Stimulated activated CD8-positive, alpha-beta memory T cell treated with anti-CD3 and anti-CD28 coated beads, Interleukin-15, amount 100 ng/mL, for 24 hours (primary cell): ENCODE measurements around the gene MAD1L1.

Source experiments
- DNase-seq: peaks from one replicate; pipeline ENCODE4 v3.0.0-alpha.2; 2020; ENCODE audit warnings: low read depth

The MAD1L1 gene

DNA sequence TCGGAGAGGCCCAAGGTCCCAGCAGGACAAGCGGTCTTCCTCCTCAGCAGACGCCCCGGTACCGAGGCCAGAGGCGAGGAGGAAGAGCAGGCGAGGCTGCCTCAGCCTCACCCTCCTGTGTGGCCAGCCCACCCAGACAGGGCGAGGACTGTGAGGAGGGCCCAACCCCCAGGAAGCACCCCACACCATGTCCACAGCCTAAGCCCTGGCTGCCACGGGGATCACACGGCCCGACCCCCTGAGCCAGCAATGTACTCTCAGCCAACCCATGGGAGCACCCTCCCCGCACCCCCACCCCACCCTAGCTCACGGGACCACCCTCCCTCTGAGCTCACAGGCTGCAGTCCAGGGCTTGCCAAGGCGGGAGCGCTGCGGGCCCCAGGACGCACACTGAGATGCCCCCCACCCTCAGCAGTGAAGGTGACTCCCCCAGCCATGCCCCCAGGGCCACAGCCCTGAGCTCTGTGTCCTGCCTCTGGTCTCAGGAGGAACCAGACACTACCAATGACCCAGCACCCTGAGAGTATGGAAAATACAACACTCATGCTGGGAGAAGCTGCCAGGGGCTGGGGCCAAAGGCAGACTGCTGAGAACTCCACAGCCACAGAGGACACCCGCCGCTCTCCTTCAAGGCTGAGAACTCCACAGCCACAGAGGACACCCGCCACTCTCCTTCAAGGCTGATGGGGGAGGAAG lies 93.6 kb downstream of the MAD1L1 start:
- no peak for DNase-seq

DNA sequence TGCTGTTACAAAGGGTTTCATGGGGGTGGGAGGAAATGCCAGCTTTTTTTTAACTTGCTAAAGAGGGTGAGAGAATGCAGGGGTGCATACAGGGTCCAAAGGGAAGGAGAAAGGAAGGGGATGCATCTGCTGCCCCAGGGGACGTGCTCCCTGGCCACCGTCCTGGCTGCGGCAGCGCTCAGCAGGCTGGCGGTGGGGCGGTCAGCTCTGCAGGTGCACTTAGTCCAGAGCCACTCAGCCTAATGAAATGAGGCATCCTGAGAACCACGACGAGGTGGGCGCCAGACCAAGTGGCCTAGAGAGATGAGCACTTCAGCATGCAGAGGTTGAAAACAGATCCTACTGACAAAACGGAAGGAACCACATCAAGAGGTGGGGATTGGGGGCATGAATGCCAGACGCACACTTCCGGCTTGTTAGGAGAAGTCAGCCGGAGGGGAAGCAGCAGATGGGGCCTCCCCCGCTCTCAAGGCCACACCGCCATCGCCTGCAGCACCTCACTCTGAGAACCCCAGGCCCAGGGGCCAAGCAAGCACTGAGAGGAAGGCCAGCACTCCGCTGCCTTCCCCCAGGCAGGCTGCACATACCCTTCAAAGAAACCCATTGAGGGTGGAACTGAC lies 94.5 kb downstream of the MAD1L1 start:
- peak; percentile 13 for DNase-seq

DNA sequence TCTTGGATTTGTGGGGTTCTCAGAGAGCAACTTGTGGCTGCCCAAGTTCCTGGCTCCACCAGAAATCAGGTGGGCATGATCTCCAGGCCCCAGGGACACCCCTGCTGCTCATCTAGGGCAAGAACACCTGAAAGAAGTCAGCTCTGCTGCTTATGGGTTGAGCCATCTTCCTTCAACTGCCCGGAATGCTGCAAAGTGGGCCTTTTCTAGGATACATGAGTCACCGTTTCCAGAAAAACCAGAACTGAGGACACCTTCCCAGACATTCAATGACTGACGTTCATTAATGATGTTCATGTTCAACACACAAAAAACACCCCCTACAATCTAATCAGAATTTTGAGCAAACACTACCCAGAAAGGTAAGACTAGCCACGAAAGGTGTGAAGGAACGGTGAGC lies 98.0 kb downstream of the MAD1L1 start:
- DNase-seq: no peak

DNA sequence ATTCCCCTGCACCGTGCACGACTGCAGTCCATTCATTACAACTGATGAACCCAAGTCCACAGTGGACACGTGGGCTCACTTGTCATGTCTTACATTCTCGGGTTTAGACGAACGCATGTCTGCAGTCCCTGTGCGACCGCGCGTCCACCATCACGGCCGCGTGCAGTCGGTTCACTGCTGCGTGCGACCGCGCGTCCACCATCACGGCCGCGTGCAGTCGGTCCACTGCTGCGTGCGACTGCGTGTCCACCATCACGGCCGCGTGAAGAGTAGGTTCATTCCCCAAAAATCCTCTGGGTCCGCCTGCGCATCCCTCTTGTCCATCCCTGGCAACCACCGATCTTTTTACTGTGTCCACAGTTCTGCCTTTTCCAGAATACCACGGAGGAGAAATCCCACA lies 100.5 kb downstream of the MAD1L1 start:
- DNase-seq: no peak

DNA sequence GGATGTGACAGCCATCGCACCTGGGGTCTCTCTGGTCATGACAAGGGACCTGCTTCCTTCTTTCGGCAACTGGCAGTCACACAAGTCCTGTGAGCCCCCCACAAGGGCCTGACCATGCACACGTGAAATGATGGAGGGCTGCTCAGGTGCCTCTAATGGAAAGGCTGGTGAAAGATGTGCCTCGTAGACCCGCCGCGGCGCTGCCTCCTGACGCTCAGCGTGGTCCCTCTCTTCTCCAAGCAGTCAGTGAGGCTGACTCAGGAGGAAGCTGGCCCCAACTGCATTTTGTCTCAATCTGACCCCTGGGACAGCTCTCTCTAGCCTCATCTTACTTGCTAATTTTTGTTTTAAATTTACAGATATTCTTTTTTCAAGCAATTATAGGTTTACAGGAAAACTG lies 100.9 kb downstream of the MAD1L1 start:
- DNase-seq: no peak

DNA sequence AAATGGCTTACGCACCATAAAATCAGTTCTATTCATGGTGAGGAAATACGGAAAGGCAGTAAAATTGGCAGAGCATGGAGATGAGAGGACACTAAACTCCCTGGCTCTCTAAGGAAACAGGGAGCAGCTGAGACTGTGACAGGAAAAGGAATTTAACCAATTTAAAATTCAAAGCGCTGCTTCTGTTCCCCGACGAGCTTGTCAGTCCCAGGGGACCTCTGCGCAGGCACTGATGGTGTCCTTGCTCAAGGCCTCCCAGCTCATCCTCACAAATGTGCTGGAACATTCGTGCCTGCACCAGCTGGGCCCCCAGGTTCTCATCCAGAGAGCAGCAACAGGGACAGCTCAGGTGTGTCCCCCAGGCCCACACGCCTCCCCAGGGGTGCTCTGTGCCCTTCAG lies 101.4 kb downstream of the MAD1L1 start:
- DNase-seq: no peak

DNA sequence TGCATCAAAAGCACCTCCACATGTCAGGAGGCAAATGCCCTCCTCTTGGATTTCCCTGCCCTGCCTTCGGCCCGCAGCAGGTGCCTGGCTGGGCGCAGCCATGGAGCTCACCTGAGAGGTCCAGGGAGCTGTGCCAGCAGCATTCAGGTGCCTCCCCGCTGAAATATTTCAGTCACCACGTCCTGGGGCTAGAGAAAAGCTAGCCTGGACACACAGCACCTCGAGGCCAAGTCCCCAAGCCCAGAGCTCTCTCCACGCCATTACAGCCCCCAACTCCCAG lies 102.7 kb downstream of the MAD1L1 start:
- DNase-seq: no peak

DNA sequence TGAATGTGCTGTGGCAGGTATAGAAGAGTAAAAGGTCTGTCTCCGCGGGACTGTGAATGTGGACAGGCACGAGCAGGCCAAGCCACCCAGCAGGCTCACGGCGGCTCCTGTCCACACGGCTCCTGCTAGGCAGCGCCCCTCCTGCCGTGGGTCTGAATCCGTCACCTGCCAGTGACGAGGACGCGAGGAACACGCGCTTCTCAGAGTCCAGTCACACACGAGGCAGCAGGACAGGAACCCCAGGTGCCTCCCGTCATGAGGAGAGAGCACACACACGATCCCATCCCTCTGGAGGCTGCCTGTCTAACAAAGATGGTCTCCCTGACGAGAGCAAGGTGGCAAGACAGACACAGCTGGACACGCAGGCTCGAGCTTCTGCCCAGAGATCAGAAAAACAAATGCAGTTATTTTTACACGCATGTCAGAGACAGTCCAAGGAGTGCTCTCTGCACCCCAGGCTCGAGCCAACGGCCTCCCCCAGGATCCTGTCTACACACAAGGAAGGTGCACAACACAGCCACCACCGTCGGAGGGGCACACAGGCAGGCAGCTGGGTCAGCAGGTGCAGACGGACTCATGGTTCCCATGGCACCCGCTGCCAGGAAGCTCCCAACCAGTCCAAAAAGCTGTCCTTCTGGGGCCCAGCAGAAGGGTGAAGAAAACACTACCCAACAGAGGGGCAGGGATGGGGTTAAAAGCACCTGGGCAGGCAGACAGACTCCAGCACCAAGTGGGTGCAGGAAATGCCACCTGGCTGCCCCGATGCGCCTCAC lies 103.2 kb downstream of the MAD1L1 start:
- DNase-seq: no peak

DNA sequence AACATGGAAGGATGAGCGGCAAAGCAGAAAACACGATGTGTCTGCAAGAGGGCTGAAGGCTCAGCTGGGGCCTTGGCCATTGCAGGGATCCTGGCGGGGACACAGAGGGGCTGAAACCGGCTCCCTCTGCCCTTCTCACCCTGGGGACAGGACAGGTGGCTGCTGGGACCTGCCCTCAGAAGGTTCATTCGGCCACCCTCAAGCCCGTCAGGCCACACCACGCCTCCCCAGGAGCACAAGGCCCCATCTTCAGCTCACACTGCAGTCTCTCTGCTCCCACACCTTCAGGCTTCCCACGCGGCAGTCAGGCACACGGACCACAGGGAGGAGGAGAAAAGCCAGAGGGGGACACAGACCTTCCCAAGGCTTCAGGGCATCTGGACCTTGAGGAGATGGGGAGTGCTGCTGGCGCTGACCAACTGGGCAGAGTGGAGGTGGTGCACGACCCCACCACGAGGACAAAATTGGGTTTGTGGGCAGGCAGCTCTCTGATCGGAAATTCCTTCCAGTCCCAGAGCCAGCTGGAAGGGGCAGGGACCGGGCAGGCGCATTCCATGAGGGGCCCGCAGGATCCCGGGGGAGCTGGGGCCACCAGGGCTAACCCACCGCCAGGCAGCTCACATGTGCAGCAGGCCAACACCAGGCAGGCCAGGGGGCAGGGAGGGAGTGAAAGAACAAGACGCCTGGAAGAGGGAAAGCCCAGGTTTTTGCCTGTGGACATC lies 104.0 kb downstream of the MAD1L1 start:
- no peak for DNase-seq

DNA sequence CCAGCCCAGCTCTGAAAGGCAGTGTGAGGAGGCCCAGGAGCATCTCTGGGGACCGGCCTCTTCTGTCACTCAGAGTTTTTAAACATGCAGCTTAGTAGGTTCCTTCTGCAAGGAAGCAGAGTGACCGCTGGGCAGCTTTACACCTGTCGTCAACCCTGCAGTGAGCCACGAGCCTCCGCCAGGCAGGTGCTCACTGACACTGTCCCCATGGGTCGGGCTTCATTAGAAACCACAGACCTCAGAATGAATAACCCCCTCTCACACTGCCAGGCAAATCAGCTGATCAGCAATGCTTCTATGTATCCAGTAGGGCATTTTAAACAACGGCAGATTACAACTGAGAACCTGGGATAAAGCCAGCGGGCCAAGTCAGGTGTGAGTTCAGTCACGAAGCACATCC lies 106.1 kb downstream of the MAD1L1 start:
- DNase-seq: no peak

DNA sequence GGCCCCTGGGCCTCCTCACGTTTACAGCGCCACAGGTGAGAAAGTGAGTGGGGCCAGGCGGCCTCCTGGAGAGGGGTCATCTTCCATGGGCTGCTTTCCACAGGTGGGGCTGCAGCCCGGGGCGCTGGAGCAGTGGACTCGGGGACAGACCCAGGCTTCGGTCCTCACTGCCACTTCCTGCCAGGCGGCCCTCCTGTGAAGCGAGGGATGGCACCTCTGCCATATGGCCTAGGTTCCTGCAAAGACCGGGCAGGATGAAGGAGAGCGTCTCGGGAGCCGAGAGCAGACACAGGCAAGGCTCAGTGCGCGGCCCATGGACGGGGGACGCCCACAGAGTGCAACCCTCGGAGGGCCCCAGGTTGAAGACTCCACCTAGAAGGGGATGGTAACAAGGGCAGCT lies 106.8 kb downstream of the MAD1L1 start:
- no peak for DNase-seq

DNA sequence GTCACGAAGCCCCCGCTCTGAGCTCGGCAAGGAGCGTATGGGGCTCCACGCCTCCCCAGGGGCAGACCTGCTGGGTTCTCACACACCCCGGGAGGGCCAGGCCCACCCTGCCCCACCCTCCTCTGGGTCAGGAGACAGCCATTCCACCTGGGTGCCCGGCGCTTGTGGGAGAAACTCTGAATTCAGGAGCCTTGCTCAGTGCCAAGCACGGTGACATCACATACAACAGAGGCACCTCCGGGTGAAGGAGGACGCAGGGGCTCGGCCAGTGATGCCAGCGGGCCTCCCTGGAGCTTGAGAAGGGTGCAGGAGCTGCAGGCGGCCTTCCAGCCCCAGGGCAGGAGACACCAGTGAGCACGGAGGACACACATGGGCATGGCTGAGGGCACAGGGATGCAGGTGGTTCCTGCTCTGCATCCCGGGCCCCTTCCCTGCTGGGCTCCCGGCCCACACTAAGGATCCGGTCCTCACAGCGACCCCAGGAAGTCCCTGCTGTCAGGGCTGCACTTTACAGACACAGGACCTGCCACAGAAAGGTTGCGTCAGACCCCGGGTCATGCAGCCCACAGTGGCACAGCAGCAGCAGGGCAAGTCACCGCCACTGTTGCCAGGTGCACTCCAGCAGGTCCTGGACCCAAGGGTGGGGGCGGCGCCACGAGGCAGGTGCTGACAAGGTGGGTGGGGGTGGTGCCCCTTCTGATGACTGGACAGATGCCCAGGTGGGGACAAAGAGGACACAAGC lies 108.0 kb downstream of the MAD1L1 start:
- DNase-seq: no peak

DNA sequence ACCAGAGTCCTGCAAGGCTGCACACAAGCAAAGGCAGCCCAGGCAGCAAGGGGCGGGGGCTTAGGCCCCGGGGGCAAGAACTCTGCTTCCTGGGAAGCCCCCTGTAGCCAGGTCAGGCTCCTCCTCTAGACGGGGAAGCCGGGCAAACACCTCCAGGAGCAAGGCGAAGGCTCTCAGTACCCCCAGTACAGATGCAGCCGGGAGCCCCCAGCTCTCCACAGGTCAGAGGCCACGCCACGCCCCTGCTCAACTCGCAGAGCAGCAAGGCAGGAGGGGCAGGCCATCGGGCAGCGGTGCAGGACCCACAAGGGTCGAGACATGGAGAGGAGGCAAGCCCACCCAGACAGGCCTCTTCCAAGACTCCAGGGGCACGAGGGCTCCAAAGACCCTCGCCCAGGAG lies 108.8 kb downstream of the MAD1L1 start:
- DNase-seq: no peak

DNA sequence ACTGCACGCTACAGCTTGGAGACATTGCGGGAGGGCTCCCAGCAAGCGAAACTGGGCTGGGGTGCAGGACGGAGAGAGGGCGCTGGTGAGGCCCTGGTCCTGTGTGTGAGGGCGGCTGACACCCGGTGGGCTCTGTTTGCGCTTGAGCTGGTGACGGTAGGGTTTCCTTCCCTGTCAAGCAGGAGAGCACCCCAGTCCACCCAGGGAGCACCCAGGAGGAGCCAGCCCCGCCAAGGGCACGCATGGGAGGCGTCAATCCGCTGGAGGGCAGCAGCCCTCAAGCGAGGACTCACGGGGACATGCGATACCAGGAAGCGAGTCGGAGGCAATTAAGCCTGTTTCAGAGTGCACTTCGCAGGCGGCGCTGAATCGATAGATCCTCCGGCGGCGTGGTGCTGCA lies 109.4 kb downstream of the MAD1L1 start:
- no peak for DNase-seq

DNA sequence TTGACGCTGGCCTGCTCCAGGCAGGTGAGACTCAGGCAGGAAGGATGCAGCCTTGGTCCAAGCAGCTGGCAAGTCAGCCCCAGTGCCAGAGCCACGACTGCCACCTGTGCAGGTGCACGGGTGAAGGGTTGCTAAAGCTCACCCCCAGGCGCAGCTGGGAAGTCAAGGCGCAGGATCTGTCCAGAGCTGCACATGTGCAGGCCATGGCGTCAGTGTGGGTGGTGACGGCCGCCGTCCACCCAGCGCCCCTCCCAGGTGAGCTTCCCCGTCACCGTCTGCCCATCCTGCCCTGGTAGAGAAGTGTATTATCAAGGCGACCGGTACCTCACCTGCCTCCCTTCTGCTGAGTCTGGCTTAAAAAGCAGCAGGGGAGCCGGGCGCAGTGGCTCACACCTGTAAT lies 110.1 kb downstream of the MAD1L1 start:
- no peak for DNase-seq

DNA sequence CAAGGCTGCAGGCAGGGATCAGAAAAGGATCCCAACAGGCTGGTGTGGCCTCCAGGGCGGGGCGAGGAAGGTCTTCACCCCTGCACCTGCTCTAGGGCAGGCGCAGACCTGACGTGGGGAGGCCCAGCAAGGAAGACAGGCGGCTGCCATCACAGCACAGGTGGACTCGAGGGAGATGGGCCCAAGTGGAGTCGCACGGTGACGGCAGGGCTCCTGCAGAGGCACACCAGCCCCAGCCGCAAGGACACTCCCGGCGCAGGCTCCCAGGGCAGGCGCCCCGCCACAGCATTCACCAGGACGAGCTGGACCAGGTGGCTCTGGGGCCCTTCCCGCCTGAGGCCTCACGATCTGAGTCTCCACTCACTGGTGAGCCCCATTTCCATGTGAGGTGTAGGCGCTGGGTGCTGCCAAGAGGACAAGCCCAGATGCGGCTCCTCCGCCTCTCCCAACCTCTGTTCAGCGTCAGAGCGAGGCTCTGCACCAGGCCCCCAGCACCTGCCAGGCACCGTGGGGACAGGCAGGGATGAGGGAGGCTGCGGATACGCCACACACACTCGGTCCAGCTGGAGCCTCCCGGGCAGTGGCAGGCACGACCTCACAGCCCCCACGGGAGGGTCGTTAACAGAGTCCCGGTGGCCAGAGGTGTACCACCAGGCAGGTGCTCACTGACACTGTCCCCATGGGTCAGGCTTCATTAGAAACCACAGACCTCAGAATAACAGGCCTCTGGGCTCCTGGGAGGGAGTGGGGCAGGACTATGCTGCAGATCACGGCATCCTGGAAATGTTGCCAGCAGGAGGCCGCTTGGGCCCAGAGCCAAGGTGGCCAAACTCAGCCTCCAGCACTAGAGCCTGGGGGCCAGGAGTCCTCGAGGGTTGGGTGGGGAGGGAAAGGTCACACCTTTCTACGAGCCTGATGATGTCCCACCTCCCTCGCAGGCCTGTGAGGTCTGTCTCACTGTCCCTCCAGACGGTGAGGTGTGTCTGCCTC lies 111.6 kb downstream of the MAD1L1 start:
- DNase-seq: no peak

DNA sequence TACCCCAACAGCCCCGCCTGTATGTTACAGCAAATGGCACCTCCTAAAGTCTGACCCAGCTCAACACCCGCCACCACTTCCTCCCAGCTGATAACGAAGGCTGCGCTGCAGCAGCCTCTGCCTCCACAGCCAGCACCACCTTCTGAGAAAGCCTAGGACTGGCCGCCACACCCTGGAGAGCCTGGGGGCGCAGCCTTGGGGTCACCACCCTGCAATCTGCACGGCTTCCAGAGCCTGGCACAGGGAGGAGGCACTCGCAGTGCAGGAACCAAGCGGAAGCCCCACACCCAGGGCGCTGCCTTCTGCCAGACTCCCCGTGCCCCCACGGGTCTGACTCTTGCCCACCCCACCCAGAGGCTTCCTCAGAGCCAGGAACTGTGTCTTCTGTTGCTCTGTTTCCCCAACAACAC lies 112.5 kb downstream of the MAD1L1 start:
- DNase-seq: no peak

DNA sequence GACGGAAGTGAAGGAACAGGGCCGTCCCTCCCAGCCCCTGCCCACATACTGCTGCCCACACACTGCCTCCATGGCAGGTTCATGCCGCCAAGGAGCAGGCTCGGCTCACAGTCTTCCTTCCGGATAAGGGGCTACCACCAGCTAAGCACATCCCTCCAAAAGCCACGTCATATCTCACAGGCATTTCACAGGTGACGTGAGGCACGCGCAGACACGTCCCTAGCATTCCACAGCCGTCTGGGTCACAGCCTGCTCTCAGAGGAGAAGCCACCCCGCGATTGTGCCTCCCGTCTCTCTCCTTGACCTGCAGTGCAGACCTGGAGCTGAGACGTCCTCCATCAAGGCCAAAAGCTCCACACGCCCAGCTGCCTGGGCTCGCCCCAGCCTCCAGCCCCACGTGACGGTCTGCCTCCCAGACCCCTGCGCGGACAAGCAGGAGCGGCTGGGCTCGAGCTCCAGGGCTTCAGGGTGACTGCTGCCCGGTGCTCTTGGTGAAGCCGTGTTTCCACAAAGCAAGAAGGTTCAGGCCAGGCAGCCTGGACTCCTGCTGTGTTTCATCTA lies 114.0 kb downstream of the MAD1L1 start:
- DNase-seq: no peak

DNA sequence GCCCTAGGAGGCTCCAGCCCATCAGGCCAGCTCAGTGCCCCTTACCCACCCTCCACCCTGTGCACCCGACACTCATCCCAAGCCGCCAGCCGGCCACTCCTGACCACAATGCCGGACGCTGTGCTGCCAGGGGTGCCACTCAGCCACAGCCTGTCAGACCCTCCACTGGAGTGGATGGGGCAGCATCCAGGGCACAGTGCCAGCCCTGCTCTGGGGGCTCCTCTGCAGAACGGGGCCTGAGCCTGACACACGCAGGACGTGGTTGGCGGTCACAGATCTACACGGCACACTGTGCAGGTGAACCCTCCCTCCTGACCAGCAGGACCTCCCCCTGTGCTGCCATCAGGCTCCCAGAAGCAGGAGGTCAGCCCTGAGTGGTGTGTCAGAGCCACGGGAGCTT lies 114.7 kb downstream of the MAD1L1 start:
- DNase-seq: no peak

DNA sequence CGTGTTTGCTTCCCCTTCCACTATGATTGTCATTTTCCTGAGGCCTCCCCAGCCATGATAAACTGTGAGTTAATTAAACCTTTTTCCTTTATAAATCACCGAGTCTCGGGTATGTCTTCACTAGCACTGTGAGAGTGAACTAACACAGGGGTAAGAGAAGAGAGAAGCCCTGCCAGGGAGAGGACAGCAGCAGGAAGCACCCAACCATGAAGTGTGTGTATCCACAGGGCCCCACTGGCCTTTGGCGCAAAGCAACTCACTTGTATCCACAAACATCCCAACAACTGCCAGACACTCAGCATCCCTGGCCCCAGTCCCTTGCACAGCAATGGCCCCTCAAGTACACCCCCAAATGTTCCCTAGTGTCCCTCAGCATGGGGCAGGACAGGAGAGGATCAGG lies 115.1 kb downstream of the MAD1L1 start:
- DNase-seq: no peak
